A549 treated with Hydrocortisone at 1 μM for 4 hours (cell line): Measurements from ENCODE around the gene SNAPC1. TPM values are rescaled to one million over a fixed set of nuclear protein-coding genes. Genes with fewer than 3 reads are reported as not detected.

Experiments
- total RNA-seq: library from RNA; stranded (reverse); fragments of 200-300 nt; extraction: Qiagen RNA extraction; gene quantifications from 5 replicates; pipeline ENCODE4 v1.2.3, GENCODE V29; 2022

SNAPC1 gene, protein sequence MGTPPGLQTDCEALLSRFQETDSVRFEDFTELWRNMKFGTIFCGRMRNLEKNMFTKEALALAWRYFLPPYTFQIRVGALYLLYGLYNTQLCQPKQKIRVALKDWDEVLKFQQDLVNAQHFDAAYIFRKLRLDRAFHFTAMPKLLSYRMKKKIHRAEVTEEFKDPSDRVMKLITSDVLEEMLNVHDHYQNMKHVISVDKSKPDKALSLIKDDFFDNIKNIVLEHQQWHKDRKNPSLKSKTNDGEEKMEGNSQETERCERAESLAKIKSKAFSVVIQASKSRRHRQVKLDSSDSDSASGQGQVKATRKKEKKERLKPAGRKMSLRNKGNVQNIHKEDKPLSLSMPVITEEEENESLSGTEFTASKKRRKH
- 10.6 to 14.6 TPM (median 11.4 TPM) in 5 replicates for total RNA-seq

DNA sequence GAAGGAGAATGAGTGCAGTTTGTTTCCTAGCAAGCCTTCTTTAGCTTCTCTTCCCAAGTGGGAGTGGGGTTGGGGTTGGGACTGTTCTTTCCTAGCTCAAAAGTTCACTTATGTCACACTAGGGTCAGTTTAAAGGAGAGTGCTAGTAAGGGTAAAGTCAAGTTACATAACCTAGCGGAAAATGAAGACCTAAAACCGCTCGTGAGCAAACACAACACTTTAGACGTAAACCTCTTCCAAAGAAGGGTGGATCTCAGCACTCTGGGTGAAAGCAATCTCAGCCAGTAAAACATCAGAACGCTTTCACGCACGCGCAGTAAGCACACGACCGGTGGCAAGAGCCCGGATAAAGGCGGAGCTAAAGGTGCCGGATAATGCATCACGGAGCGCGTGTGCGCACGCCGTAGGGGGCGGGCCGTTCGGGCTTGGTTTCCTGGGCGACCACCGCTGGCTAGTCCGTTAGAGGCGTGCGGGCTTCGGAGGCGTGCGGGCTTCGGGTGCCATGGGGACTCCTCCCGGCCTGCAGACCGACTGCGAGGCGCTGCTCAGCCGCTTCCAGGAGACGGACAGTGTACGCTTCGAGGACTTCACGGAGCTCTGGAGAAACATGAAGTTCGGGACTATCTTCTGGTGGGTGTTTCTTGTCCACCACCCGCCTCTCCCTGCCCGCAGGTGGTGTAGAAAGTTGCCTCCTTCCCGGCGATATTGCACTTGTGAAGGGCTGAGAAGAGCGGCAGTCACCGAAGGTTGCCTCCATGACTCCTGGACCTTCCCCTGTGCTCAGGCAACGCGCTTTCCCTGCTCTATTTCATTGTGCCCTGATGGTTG lies at the start of gene SNAPC1:
Gene SNAPC1 (plus strand): TSS at position 462 of the 828 bp plus-strand sequence. CDS start 41 bp downstream, at position 503.

DNA sequence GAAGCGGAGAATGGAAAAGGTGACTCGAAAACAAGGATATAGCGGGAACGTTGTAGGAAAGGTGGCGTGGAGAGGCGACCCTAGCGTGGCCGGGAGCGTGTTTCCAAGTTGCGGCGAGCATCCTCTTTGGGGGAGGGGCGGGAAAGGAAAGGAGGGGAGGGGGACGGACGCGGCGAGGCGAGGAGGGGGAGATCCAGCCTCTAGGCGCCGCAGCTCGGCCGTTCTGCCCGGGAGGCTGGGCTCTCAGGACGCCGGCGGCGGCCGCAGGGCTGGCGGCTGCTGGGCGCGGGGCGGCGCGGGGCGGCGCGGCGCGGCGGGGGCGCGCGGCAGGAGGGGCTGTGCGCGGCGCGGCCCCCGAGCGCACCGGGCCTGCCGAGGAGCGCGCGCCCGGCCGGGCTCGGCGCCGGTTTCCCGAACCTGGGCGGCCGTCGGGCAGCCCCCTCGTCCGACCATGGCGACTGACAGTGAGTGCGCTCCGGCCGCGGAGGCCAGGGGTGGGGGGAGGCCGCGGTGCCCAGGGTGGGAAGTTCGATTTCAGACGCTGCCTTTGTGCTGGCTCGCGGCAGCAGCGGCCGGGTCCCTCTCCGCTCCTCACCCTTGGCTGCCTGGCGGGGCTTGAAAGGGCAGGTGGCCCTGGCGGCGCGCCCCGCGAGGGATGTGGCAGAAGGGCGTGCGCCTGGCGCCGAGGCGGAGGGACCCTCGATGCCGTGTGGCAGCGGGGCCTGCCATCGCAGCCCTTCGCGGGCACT lies 50.3 kb downstream of the SNAPC1 start, which contains the start of gene SYT16:
Gene SYT16 (plus strand): TSS at position 357 of the 749 bp plus-strand sequence.

Other genes with a start within 250 kb of the SNAPC1 start
- 121 to 233 TPM (median 180 TPM) in 5 replicates for gene HIF1A, start 66.9 kb upstream of the SNAPC1 start, total RNA-seq
- gene SYT16, start 50.3 kb downstream of the SNAPC1 start, total RNA-seq = 0.06 to 0.35 TPM (median 0.16 TPM) in 5 replicates